K562 (cell line): ENCODE data around the gene TBX1. TPM values are rescaled to one million over a fixed set of nuclear protein-coding genes. Genes with fewer than 3 reads are reported as not detected.
A peak's percentile ranks its signal among the peaks of the same experiment; 100 is the strongest.

Source experiments
- ATF2 ChIP-seq: sonication (generic); formaldehyde crosslinking; IDR thresholded peaks from 2 replicates; pipeline ENCODE4 v1.8.1; 2022; ENCODE audit warnings: missing genetic modification reagents
- GATAD2A ChIP-seq: fragments of 450-650 bp; IDR thresholded peaks from 2 replicates; pipeline ENCODE4 v1.6.1; 2017
- MAFK ChIP-seq: IDR thresholded peaks from 2 replicates; pipeline ENCODE4 v1.6.1; 2011; ENCODE audit warnings: low read length, improper control_type of control experiment
- NFIX ChIP-seq: fragments of 250-450 bp; sonication (Bioruptor Pico); IDR thresholded peaks from 2 replicates; pipeline ENCODE4 v1.4.0; 2020; ENCODE audit warnings: low read depth, mild to moderate bottlenecking, moderate library complexity
- NONO ChIP-seq, 2 experiments: fragments of 200-400 bp in 1 of 2; fragments of 450-650 bp in 1 of 2; formaldehyde crosslinking in 1 of 2; IDR thresholded peaks; 2 replicates each; pipeline ENCODE4 v1.6.1; 2017; ENCODE audit warnings: low read depth in 2 of 2, mild to moderate bottlenecking in 2 of 2, moderate library complexity in 2 of 2, low read length in 1 of 2
- PHF20 ChIP-seq: fragments of 450-650 bp; IDR thresholded peaks from 2 replicates; pipeline ENCODE4 v1.6.1; 2018; ENCODE audit not compliant: partially characterized antibody
- POLR3G ChIP-seq: IDR thresholded peaks from 2 replicates; pipeline ENCODE4 v1.6.1; 2011; ENCODE audit not compliant: insufficient read length, insufficient replicate concordance; ENCODE audit errors: extremely low read depth
- PRDM10 ChIP-seq: fragments of 450-650 bp; IDR thresholded peaks from 2 replicates; pipeline ENCODE4 v1.6.1; 2018; ENCODE audit not compliant: partially characterized antibody
- PYGO2 ChIP-seq: fragments of 450-650 bp; IDR thresholded peaks from 2 replicates; pipeline ENCODE4 v1.6.1; 2016; ENCODE audit warnings: mild to moderate bottlenecking, missing genetic modification characterization, moderate library complexity, missing compliant biosample characterization
- SFPQ ChIP-seq: fragments of 200-400 bp; formaldehyde crosslinking; IDR thresholded peaks from 2 replicates; pipeline ENCODE4 v1.6.1; 2017; ENCODE audit warnings: mild to moderate bottlenecking, low read depth, low read length, moderate library complexity
- STAT6 ChIP-seq: sonication (generic); formaldehyde crosslinking; IDR thresholded peaks from 2 replicates; pipeline ENCODE4 v1.8.1; 2023; ENCODE audit warnings: mild to moderate bottlenecking, missing genetic modification reagents
- TBL1XR1 ChIP-seq, 2 experiments: IDR thresholded peaks; 2 replicates each; pipeline ENCODE4 v1.6.1; 2012; ENCODE audit warnings: improper control_type of control experiment in 2 of 2, low read length in 2 of 2, mild to moderate bottlenecking in 1 of 2
- TBP ChIP-seq: optimal IDR thresholded peaks from 2 replicates; pipeline ENCODE3; 2011; ENCODE audit warnings: low read depth, low read length, improper control_type of control experiment
- ZFX ChIP-seq: sonication (generic); formaldehyde crosslinking; IDR thresholded peaks from 2 replicates; pipeline ENCODE4 v1.8.0; 2022; ENCODE audit warnings: mild to moderate bottlenecking, missing genetic modification reagents, moderate library complexity
- ZNF140 ChIP-seq: fragments of 250-450 bp; sonication (Bioruptor Pico); IDR thresholded peaks from 2 replicates; pipeline ENCODE4 v1.8.0; 2021; ENCODE audit warnings: moderate library complexity, mild to moderate bottlenecking, inconsistent platforms
- ZNF408 ChIP-seq: fragments of 250-450 bp; sonication (Bioruptor Pico); IDR thresholded peaks from 2 replicates; pipeline ENCODE4 v1.4.0; 2020; ENCODE audit warnings: low read depth, mild to moderate bottlenecking, moderate library complexity
- ZNF695 ChIP-seq: fragments of 450-650 bp; formaldehyde crosslinking; IDR thresholded peaks from 2 replicates; pipeline ENCODE4 v1.4.0; 2020; ENCODE audit warnings: mild to moderate bottlenecking, moderate library complexity
- polyA plus RNA-seq, 8 experiments: library from polyadenylated mRNA; depleted of rRNA in 4 of 8; stranded (reverse) in 5 of 8; unstranded in 3 of 8; fragments of >200 nt; fragmentation: Nextera tagmentation in 2 of 8; fragmentation: Illumina TruSeq in 1 of 8; extraction: Ambion mirVana in 2 of 8; extraction: Trizol in 1 of 8; gene quantifications; 2 replicates each; pipeline versions ENCODE4 v1.2.1 to v1.2.3, GENCODE V29; 2011 to 2014; ENCODE audit warnings: inconsistent platforms in 1 of 8, missing spikeins in 1 of 8
- total RNA-seq, 7 experiments: library from RNA; depleted of rRNA in 6 of 7; stranded (reverse); fragments of >200 nt in 6 of 7; fragmentation: Illumina TruSeq in 2 of 7; extraction: Trizol in 2 of 7; gene quantifications; 2 replicates each; pipeline versions ENCODE4 v1.2.1 to v1.2.3, GENCODE V29; 2011 to 2021; ENCODE audit warnings: low replicate concordance in 1 of 7

TBX1 gene
- total and polyA plus RNA-seq, 9 of the 15 experiments (the other 6 are each of a cell fraction or from before 2014, with no cell fraction given): 0.07 to 35.0 (median 3.9) TPM

- no peak for TF ChIP-seq ZNF140 (CRISPR knock-in tag)
- no peak for TF ChIP-seq ATF2 (CRISPR knock-in tag)
- peak; percentile 94; the same call in 1 of the 2 replicates for TF ChIP-seq STAT6 (CRISPR knock-in tag)
- TF ChIP-seq POLR3G: no peak
- TF ChIP-seq NFIX: no peak
- peak; percentile 99 for TF ChIP-seq GATAD2A
- no peak for TF ChIP-seq ZNF408 (CRISPR knock-in tag)
- no peak for TF ChIP-seq TBP
- no peak for TF ChIP-seq PRDM10
- peak in 1 of 2 experiments; percentile 78; a peak in 2 of 4 replicates for TF ChIP-seq TBL1XR1 (IDR thresholded peaks at IDR 0.05; ENCODE audit: low read length in 2 of 2)
- TF ChIP-seq MAFK: peak; percentile 51; the same call in 1 of the 2 replicates
- no peak for TF ChIP-seq NONO (IDR thresholded peaks at IDR 0.05; ENCODE audit: low read depth in 2 of 2, low read length in 1 of 2)
- no peak for TF ChIP-seq ZFX (CRISPR knock-in tag)
- no peak for TF ChIP-seq SFPQ
- no peak for TF ChIP-seq ZNF695 (CRISPR knock-in tag)
- no peak for TF ChIP-seq PYGO2 (tag)
- no peak for TF ChIP-seq PHF20
These were observed 45.9 kb downstream of the TBX1 start (continued) for GRCh38 chr22:19806213-19807160.
